Mesothelial cell of epicardium (in vitro differentiated cells): ENCODE measurements around the gene NUMBL. TPM values are rescaled to one million over a fixed set of nuclear protein-coding genes. Genes with fewer than 3 reads are reported as not detected.

Experiments used
- DNase-seq, 2 experiments: peaks; one replicate each; pipeline ENCODE4 v3.0.0; 2021; ENCODE audit warnings: low spot score in 2 of 2; ENCODE audit not compliant: unreplicated experiment in 2 of 2
- H3K27ac Mint-ChIP-seq: 2 replicates; pipeline ENCODE4 v1.8.0; 2021; ENCODE audit warnings: mixed read lengths
- H3K27me3 Mint-ChIP-seq: 2 replicates; pipeline ENCODE4 v1.8.0; 2021; ENCODE audit warnings: low read depth, mixed read lengths
- H3K36me3 Mint-ChIP-seq: 2 replicates; pipeline ENCODE4 v1.8.0; 2021; ENCODE audit warnings: mixed read lengths
- H3K4me1 Mint-ChIP-seq: 2 replicates; pipeline ENCODE4 v1.8.0; 2021; ENCODE audit warnings: mixed read lengths
- H3K4me3 Mint-ChIP-seq: 2 replicates; pipeline ENCODE4 v1.8.0; 2021; ENCODE audit warnings: mild to moderate bottlenecking, moderate library complexity, mixed read lengths
- H3K9me3 Mint-ChIP-seq: 2 replicates; pipeline ENCODE4 v1.8.0; 2021; ENCODE audit warnings: mixed read lengths
- total RNA-seq: library from RNA; stranded (reverse); gene quantifications from 3 replicates; pipeline ENCODE4 v1.2.1, GENCODE V29; 2021
- TF ChIP-seq, protein P1 (sequence below): fragments of 200-600 bp; sonication (generic); IDR thresholded peaks from one replicate; pipeline ENCODE4 v1.5.0; 2021; ENCODE audit warnings: antibody characterized with exemption; ENCODE audit not compliant: unreplicated experiment

NUMBL gene
- total RNA-seq, 1 donor from 2014 or later, result 42.5 TPM

DNA sequence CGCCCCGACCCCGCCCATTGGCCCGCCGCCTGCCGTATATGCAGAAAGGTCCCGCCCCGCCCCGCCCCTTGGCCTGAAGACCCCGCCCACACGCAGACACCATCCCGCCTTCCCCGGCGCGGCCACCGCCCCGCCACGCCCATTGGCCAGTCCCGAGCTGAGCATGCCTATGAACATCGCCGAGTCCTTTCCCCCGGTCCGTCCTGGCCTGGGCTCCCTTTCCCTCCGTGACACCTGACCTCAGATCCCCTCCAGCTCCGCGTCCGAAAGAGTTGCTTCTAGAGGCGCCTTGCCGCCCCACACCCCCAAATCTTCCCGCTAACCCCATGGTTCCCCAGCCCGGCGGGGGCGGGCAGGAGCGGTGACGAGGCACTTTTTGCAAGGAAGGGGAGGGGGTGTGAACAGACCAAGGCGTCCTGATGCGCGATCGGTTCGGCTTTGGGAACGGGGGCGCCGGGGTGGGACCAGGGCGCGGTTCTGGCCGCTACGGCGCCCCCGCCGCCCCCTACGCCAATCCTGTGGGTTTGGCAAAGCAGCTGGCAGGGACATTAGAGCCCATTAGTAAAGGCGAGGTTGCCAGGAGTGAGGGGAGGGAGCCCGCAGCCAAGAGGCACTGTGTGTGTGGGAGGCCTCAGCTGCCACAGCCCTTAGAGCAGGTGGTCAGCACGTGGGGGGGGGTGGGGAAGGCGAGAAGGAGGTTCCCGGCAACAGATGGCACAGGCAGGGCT is 406 bp upstream of the NUMBL start:
- Mint-ChIP-seq H3K36me3 (peaks cover 10% of the 10 kb centered on the region), H3K27me3 (no peaks in the 10 kb centered on the region), H3K27ac (peak overlapping the region; percentile 89), H3K4me1 (peaks cover 3% of the 10 kb centered on the region), H3K4me3 (peak overlapping the region; percentile 75), H3K9me3 (no peaks in the 10 kb centered on the region)
- peak; percentile 87 to 89 for DNase-seq
- TF ChIP-seq, protein P1, sequence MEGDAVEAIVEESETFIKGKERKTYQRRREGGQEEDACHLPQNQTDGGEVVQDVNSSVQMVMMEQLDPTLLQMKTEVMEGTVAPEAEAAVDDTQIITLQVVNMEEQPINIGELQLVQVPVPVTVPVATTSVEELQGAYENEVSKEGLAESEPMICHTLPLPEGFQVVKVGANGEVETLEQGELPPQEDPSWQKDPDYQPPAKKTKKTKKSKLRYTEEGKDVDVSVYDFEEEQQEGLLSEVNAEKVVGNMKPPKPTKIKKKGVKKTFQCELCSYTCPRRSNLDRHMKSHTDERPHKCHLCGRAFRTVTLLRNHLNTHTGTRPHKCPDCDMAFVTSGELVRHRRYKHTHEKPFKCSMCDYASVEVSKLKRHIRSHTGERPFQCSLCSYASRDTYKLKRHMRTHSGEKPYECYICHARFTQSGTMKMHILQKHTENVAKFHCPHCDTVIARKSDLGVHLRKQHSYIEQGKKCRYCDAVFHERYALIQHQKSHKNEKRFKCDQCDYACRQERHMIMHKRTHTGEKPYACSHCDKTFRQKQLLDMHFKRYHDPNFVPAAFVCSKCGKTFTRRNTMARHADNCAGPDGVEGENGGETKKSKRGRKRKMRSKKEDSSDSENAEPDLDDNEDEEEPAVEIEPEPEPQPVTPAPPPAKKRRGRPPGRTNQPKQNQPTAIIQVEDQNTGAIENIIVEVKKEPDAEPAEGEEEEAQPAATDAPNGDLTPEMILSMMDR, result no peak

DNA sequence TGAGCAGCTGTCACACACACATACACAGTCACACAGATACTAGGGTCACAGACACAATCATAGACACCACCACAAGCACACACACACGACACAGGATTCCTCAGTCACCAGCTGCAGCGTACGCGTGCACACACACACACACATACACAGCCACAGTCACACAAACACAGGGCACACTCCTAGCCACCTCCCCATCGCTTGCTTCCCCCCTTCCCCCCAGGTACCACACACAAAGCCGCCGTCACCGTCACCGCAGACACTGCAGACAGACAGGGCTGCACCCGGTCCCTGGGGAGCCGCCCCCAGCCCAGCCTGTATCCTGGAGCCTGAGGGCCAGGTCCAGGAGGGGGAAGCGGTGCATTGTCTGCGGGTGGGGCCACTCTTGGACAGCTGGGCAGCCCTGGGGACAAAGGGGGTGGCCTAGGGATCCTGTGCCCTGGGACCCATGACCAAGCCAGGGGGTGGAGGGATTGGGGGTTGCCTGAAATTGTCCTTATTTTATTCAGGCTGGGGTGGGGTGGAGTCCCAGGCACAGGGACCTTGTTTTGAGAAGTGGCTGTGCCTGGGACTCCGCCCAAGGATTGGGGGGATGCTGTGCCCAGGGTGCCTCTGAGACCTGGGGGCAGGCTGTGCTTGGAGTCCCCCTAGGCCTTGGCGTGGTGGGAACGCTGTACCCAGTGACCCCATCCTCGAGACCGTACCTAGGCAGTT is 957 bp downstream of the NUMBL start:
- Mint-ChIP-seq H3K4me3 (no peak overlapping the region), H3K36me3 (peaks cover 21% of the 10 kb centered on the region), H3K4me1 (peaks cover 3% of the 10 kb centered on the region), H3K27me3 (no peaks in the 10 kb centered on the region), H3K27ac (no peak overlapping the region), H3K9me3 (no peaks in the 10 kb centered on the region)
- TF ChIP-seq, protein P1, result no peak
- DNase-seq, result no peak

DNA sequence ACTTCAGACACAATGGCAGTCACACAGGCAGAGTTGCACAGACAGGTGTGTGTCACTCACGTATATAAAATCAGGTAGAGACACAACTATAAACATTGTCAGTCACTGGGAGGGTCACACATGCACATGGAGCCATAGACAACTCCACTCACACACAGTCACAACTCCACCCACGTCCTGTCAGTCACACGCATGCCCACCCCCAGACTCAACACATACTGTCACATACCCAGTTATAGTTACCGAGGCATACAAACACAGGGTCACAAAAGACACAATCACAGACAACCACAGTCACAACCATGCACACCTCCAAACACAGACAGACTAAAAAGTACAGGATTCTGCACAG is 1.5 kb downstream of the NUMBL start:
- Mint-ChIP-seq H3K4me1 (peaks cover 3% of the 10 kb centered on the region), H3K9me3 (no peaks in the 10 kb centered on the region), H3K27me3 (no peaks in the 10 kb centered on the region), H3K36me3 (peaks cover 19% of the 10 kb centered on the region), H3K27ac (no peak overlapping the region), H3K4me3 (no peak overlapping the region)
- DNase-seq, result no peak
- TF ChIP-seq, protein P1, result no peak

DNA sequence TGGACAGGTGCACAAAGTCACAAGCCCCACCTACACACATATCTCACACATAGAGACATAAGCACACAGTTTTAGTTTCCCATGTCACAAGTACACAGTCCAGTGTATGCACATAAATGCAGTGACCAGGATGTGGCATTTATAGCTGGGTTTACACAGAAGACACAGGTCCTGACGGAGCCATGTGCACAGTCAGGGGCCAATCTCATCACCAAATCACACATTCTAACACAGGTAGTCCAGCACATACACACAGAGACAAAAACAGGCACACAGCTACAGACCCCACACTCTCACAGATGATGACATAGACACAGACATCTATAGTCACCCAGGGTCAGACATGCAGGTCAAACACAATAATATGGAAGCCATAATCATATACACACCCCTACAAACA is 2.1 kb downstream of the NUMBL start:
- Mint-ChIP-seq H3K27ac (no peak overlapping the region), H3K27me3 (no peaks in the 10 kb centered on the region), H3K9me3 (no peaks in the 10 kb centered on the region), H3K4me1 (peaks cover 3% of the 10 kb centered on the region), H3K4me3 (no peak overlapping the region), H3K36me3 (peaks cover 18% of the 10 kb centered on the region)
- TF ChIP-seq, protein P1, result no peak
- no peak for DNase-seq

DNA sequence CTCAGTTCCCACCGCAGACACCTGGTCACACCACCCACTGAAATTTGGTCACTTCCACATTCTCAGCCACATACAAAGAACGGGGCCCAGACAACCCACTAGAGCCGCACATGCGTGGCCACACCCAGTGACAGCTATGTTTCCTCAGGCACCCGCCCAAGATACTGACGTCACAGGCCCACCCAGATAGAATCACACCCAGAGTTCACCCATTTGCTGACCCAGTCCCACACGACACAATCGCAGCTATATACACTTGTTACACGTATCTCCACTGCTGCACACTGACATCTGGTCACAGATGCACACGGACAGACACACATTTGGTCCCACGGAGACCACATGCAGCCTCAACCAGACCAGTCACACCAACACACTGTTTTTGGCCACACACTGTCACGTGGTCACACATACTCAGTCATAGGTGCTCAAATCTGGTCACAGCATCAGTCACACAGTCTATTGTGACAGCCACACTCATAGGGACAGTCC is 2.9 kb downstream of the NUMBL start:
- DNase-seq, result no peak
- Mint-ChIP-seq H3K9me3 (no peaks in the 10 kb centered on the region), H3K4me3 (no peak overlapping the region), H3K36me3 (peaks cover 18% of the 10 kb centered on the region), H3K27ac (no peak overlapping the region), H3K27me3 (no peaks in the 10 kb centered on the region), H3K4me1 (peaks cover 3% of the 10 kb centered on the region)
- TF ChIP-seq, protein P1, result no peak
